ENCODE data around the gene TICRR. TPM values are rescaled to one million over a fixed set of nuclear protein-coding genes. Genes with fewer than 3 reads are reported as not detected.

TICRR gene
- total and polyA plus RNA-seq, 2 of the 13 experiments (the other 11 are each of a cell fraction or from before 2014, with no cell fraction given): 4.1 to 14.3 TPM

DNA sequence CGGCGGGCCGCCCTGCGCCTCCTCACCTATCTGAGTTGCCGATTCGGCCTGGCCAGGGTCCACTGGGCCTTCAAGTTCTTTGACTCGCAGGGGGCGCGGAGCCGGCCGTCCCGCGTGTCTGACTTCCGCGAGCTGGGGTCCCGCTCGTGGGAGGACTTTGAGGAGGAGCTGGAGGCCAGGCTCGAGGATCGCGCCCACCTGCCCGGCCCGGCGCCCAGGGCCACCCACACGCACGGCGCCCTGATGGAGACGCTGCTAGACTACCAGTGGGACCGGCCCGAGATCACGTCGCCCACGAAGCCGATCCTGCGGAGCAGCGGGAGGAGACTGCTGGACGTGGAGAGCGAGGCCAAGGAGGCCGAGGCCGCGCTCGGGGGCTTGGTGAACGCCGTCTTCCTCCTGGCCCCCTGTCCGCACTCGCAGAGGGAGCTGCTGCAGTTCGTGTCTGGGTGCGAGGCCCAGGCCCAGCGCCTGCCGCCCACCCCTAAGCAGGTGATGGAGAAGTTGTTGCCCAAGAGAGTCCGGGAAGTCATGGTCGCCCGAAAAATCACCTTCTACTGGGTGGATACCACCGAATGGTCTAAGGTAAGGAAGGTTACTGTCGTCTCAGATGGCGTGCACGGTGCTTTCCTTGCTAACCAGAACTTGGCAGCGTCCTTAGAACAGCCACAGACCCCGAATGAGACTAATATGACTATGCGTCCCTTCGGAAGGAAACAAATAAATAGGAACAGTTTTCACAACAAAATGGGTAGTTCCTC is 567 bp downstream of the TICRR start (continued):
- TF ChIP-seq GMEB2 (CRISPR knock-in tag; IDR thresholded peaks at IDR 0.05; ENCODE audit: low read depth) (no peak), CENPT (CRISPR knock-in tag; IDR thresholded peaks at IDR 0.05; ENCODE audit: low read depth) (no peak), ZFP37 (CRISPR knock-in tag; IDR thresholded peaks at IDR 0.05; ENCODE audit: borderline replicate concordance) (no peak), ARID2 (CRISPR knock-in tag; IDR thresholded peaks at IDR 0.05; ENCODE audit: borderline replicate concordance) (no peak), CC2D1A (CRISPR knock-in tag; IDR thresholded peaks at IDR 0.05) (no peak), ZNF75D (CRISPR knock-in tag; IDR thresholded peaks at IDR 0.05; ENCODE audit: borderline replicate concordance) (no peak), NR1H2 (CRISPR knock-in tag; IDR thresholded peaks at IDR 0.05; ENCODE audit: borderline replicate concordance, low read depth) (peak; percentile 60; the same call in 1 of the 2 replicates), ZNF296 (CRISPR knock-in tag; conservative IDR thresholded peaks at IDR 0.05) (no peak), NFKB2 (CRISPR knock-in tag; IDR thresholded peaks at IDR 0.05; ENCODE audit: borderline replicate concordance) (0 out of 2 replicates have a peak, but pooled peaks have one; percentile 23), RARA (CRISPR knock-in tag; IDR thresholded peaks at IDR 0.05) (no peak), ZNF569 (CRISPR knock-in tag; IDR thresholded peaks at IDR 0.05; ENCODE audit: borderline replicate concordance) (no peak), ZNF235 (CRISPR knock-in tag; IDR thresholded peaks at IDR 0.05; ENCODE audit: borderline replicate concordance) (0 out of 2 replicates have a peak, but pooled peaks have one; percentile 75), ZBTB33 (CRISPR knock-in tag; IDR thresholded peaks at IDR 0.05) (no peak), FOXC1 (CRISPR knock-in tag; IDR thresholded peaks at IDR 0.05; ENCODE audit: borderline replicate concordance) (0 out of 2 replicates have a peak, but pooled peaks have one; percentile 19), SNAPC2 (CRISPR knock-in tag; IDR thresholded peaks at IDR 0.05) (no peak), ZNF382 (CRISPR knock-in tag; IDR thresholded peaks at IDR 0.05; ENCODE audit: borderline replicate concordance) (no peak), PHF21A (CRISPR knock-in tag; IDR thresholded peaks at IDR 0.05) (no peak), ADNP (CRISPR knock-in tag; IDR thresholded peaks at IDR 0.05) (no peak), CREB1 (IDR thresholded peaks at IDR 0.05) (no peak), CREB1 (CRISPR knock-in tag; IDR thresholded peaks at IDR 0.05) (no peak), WIZ (CRISPR knock-in tag; IDR thresholded peaks at IDR 0.05) (no peak), ZNF788 (CRISPR knock-in tag; IDR thresholded peaks at IDR 0.05; ENCODE audit: borderline replicate concordance) (no peak; the same call in 1 of the 2 replicates)
- TF ChIP-seq, protein P1, sequence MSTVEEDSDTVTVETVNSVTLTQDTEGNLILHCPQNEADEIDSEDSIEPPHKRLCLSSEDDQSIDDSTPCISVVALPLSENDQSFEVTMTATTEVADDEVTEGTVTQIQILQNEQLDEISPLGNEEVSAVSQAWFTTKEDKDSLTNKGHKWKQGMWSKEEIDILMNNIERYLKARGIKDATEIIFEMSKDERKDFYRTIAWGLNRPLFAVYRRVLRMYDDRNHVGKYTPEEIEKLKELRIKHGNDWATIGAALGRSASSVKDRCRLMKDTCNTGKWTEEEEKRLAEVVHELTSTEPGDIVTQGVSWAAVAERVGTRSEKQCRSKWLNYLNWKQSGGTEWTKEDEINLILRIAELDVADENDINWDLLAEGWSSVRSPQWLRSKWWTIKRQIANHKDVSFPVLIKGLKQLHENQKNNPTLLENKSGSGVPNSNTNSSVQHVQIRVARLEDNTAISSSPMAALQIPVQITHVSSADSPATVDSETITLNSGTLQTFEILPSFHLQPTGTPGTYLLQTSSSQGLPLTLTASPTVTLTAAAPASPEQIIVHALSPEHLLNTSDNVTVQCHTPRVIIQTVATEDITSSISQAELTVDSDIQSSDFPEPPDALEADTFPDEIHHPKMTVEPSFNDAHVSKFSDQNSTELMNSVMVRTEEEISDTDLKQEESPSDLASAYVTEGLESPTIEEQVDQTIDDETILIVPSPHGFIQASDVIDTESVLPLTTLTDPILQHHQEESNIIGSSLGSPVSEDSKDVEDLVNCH (CRISPR knock-in tag; IDR thresholded peaks at IDR 0.05): no peak
- TF ChIP-seq, protein P2, sequence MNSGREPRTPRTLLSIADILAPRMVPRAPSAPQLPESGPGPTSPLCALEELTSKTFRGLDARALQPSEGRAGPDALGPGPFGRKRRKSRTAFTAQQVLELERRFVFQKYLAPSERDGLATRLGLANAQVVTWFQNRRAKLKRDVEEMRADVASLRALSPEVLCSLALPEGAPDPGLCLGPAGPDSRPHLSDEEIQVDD (CRISPR knock-in tag; IDR thresholded peaks at IDR 0.05; ENCODE audit: borderline replicate concordance): no peak
